SK-N-SH treated with all-trans-retinoic acid at 6 μM for 48 hours (cell line): ENCODE measurements around the gene DHDH.

ENCODE experiments used
- ESRRG ChIP-seq: fragments of 250-450 bp; sonication (Bioruptor Pico); IDR thresholded peaks from 2 replicates; pipeline ENCODE4 v1.6.1; 2021; ENCODE audit warnings: mild to moderate bottlenecking
- GLIS3 ChIP-seq: fragments of 250-450 bp; sonication (Bioruptor Pico); IDR thresholded peaks from 2 replicates; pipeline ENCODE4 v1.5.0; 2020; ENCODE audit warnings: mild to moderate bottlenecking, moderate library complexity
- ISL1 ChIP-seq: fragments of 250-450 bp; sonication (Bioruptor Pico); IDR thresholded peaks from 2 replicates; pipeline ENCODE4 v2.1.2; 2022; ENCODE audit warnings: mild to moderate bottlenecking, moderate library complexity
- OSR1 ChIP-seq: fragments of 250-450 bp; sonication (Bioruptor Pico); IDR thresholded peaks from 2 replicates; pipeline ENCODE4 v1.8.0; 2022; ENCODE audit warnings: moderate library complexity, mild to moderate bottlenecking, inconsistent platforms
- RARB ChIP-seq: fragments of 250-450 bp; sonication (Bioruptor Pico); IDR thresholded peaks from 2 replicates; pipeline ENCODE4 v1.8.0; 2021; ENCODE audit warnings: mild to moderate bottlenecking, moderate library complexity
- TOX ChIP-seq: fragments of 250-450 bp; sonication (Bioruptor Pico); IDR thresholded peaks from 2 replicates; pipeline ENCODE4 v1.8.0; 2021; ENCODE audit warnings: mild to moderate bottlenecking, moderate library complexity, borderline replicate concordance
- ZC3H10 ChIP-seq: fragments of 250-450 bp; sonication (Bioruptor Pico); IDR thresholded peaks from 2 replicates; pipeline ENCODE4 v1.5.1; 2021; ENCODE audit warnings: mild to moderate bottlenecking, moderate library complexity
- ZFP3 ChIP-seq: fragments of 250-450 bp; sonication (Bioruptor Pico); IDR thresholded peaks from 2 replicates; pipeline ENCODE4 v1.5.0; 2020; ENCODE audit warnings: mild to moderate bottlenecking, moderate library complexity
- ZFP30 ChIP-seq: fragments of 450-650 bp; formaldehyde crosslinking; IDR thresholded peaks from 2 replicates; pipeline ENCODE4 v1.5.0; 2022; ENCODE audit warnings: mild to moderate bottlenecking, moderate library complexity
- TF ChIP-seq, protein P1 (sequence below): fragments of 250-450 bp; sonication (Bioruptor Pico); IDR thresholded peaks from 2 replicates; pipeline ENCODE4 v1.8.0; 2020; ENCODE audit warnings: mild to moderate bottlenecking, moderate library complexity, borderline replicate concordance
- TF ChIP-seq, protein P2 (sequence below): fragments of 250-450 bp; sonication (Bioruptor Pico); IDR thresholded peaks from 2 replicates; pipeline ENCODE4 v1.8.0; 2021; ENCODE audit warnings: low read depth, mild to moderate bottlenecking, moderate library complexity, borderline replicate concordance
- TF ChIP-seq, protein P3 (sequence below): fragments of 250-450 bp; sonication (Bioruptor Pico); IDR thresholded peaks from 2 replicates; pipeline ENCODE4 v1.5.1; 2020; ENCODE audit warnings: low read depth, mild to moderate bottlenecking, moderate library complexity
- TF ChIP-seq, protein P4 (sequence below): fragments of 250-450 bp; sonication (Bioruptor Pico); IDR thresholded peaks from 2 replicates; pipeline ENCODE4 v1.5.1; 2021; ENCODE audit warnings: mild to moderate bottlenecking, moderate library complexity

GRCh38 chr19:48977061-48977460 is 43.6 kb downstream of the DHDH start:
- TF ChIP-seq ISL1 (CRISPR knock-in tag) (no peak), GLIS3 (CRISPR knock-in tag) (no peak), RARB (no peak), ZFP3 (no peak), ZC3H10 (CRISPR knock-in tag) (no peak), ESRRG (no peak), ZFP30 (CRISPR knock-in tag) (no peak), TOX (CRISPR knock-in tag) (no peak), OSR1 (no peak)
- TF ChIP-seq, protein P1, sequence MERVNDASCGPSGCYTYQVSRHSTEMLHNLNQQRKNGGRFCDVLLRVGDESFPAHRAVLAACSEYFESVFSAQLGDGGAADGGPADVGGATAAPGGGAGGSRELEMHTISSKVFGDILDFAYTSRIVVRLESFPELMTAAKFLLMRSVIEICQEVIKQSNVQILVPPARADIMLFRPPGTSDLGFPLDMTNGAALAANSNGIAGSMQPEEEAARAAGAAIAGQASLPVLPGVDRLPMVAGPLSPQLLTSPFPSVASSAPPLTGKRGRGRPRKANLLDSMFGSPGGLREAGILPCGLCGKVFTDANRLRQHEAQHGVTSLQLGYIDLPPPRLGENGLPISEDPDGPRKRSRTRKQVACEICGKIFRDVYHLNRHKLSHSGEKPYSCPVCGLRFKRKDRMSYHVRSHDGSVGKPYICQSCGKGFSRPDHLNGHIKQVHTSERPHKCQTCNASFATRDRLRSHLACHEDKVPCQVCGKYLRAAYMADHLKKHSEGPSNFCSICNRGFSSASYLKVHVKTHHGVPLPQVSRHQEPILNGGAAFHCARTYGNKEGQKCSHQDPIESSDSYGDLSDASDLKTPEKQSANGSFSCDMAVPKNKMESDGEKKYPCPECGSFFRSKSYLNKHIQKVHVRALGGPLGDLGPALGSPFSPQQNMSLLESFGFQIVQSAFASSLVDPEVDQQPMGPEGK (CRISPR knock-in tag) = no peak
- TF ChIP-seq, protein P2, sequence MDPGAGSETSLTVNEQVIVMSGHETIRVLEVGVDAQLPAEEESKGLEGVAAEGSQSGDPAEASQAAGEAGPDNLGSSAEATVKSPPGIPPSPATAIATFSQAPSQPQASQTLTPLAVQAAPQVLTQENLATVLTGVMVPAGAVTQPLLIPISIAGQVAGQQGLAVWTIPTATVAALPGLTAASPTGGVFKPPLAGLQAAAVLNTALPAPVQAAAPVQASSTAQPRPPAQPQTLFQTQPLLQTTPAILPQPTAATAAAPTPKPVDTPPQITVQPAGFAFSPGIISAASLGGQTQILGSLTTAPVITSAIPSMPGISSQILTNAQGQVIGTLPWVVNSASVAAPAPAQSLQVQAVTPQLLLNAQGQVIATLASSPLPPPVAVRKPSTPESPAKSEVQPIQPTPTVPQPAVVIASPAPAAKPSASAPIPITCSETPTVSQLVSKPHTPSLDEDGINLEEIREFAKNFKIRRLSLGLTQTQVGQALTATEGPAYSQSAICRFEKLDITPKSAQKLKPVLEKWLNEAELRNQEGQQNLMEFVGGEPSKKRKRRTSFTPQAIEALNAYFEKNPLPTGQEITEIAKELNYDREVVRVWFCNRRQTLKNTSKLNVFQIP (CRISPR knock-in tag) = no peak
- TF ChIP-seq, protein P3, sequence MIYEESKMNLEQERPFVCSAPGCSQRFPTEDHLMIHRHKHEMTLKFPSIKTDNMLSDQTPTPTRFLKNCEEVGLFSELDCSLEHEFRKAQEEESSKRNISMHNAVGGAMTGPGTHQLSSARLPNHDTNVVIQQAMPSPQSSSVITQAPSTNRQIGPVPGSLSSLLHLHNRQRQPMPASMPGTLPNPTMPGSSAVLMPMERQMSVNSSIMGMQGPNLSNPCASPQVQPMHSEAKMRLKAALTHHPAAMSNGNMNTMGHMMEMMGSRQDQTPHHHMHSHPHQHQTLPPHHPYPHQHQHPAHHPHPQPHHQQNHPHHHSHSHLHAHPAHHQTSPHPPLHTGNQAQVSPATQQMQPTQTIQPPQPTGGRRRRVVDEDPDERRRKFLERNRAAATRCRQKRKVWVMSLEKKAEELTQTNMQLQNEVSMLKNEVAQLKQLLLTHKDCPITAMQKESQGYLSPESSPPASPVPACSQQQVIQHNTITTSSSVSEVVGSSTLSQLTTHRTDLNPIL = no peak
- TF ChIP-seq, protein P4, sequence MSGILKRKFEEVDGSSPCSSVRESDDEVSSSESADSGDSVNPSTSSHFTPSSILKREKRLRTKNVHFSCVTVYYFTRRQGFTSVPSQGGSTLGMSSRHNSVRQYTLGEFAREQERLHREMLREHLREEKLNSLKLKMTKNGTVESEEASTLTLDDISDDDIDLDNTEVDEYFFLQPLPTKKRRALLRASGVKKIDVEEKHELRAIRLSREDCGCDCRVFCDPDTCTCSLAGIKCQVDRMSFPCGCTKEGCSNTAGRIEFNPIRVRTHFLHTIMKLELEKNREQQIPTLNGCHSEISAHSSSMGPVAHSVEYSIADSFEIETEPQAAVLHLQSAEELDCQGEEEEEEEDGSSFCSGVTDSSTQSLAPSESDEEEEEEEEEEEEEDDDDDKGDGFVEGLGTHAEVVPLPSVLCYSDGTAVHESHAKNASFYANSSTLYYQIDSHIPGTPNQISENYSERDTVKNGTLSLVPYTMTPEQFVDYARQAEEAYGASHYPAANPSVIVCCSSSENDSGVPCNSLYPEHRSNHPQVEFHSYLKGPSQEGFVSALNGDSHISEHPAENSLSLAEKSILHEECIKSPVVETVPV (CRISPR knock-in tag) = no peak
